Left renal pelvis (tissue), 4 donors: ENCODE data around the gene CHIA. TPM values are rescaled to one million over a fixed set of nuclear protein-coding genes. Genes with fewer than 3 reads are reported as not detected.

Source experiments
- DNase-seq, 4 donors: peaks; one replicate each; pipeline ENCODE4 v3.0.0-alpha.2; 2013; ENCODE audit warnings: low read depth in 4 of 4, low spot score in 3 of 4
- polyA plus RNA-seq, 4 donors: library from polyadenylated mRNA; unstranded; fragments of 120-200 nt; gene quantifications; one replicate each; pipeline ENCODE4 v1.2.1, GENCODE V29; 2013; ENCODE audit not compliant: insufficient read length in 4 of 4

Gene CHIA
- polyA plus RNA-seq: not detected

- DNase-seq: no peak
These were observed at the start of gene CHIA for GRCh38 chr1:111290630-111291029. Gene CHIA, plus strand, starts transcription at chr1:111290851. Its CDS starts 19,617 bp downstream, at chr1:111310468.

- no peak for DNase-seq
These were observed 48.9 kb upstream of the CHIA start for GRCh38 chr1:111241797-111242196.

- no peak for DNase-seq
These were observed 47.7 kb upstream of the CHIA start for GRCh38 chr1:111242805-111243523.

- DNase-seq: no peak
These were observed 43.4 kb upstream of the CHIA start for GRCh38 chr1:111247125-111247838.

- DNase-seq: no peak
These were observed 40.7 kb upstream of the CHIA start for GRCh38 chr1:111249960-111250359.

- DNase-seq: no peak
These were observed 39.1 kb upstream of the CHIA start for GRCh38 chr1:111251570-111251969.

- DNase-seq: no peak
These were observed 37.9 kb upstream of the CHIA start for GRCh38 chr1:111252786-111253185.

GRCh38 chr1:111253876-111254275, 36.8 kb upstream of the CHIA start:
- no peak for DNase-seq

GRCh38 chr1:111256988-111257658, 33.5 kb upstream of the CHIA start:
- DNase-seq: no peak

- DNase-seq: no peak
These were observed 22.7 kb upstream of the CHIA start for GRCh38 chr1:111267801-111268508.

- no peak for DNase-seq
These were observed 20.7 kb upstream of the CHIA start for GRCh38 chr1:111269825-111270406.

- DNase-seq: no peak
These were observed 19.7 kb upstream of the CHIA start for GRCh38 chr1:111270771-111271463.

- no peak for DNase-seq
These were observed 19.2 kb upstream of the CHIA start for GRCh38 chr1:111271464-111271801.

GRCh38 chr1:111272081-111272480, 18.6 kb upstream of the CHIA start:
- no peak for DNase-seq

GRCh38 chr1:111274653-111275052, 16.0 kb upstream of the CHIA start:
- no peak for DNase-seq

- DNase-seq: no peak
These were observed 15.6 kb upstream of the CHIA start for GRCh38 chr1:111275079-111275478.

GRCh38 chr1:111275780-111276433, 14.7 kb upstream of the CHIA start:
- DNase-seq: no peak

- no peak for DNase-seq
These were observed 11.5 kb upstream of the CHIA start for GRCh38 chr1:111279144-111279543.

GRCh38 chr1:111280267-111280666, 10.4 kb upstream of the CHIA start:
- DNase-seq: no peak

- no peak for DNase-seq
These were observed 9.2 kb upstream of the CHIA start for GRCh38 chr1:111281411-111281810.
